ENCODE results near the gene LACTB. TPM values are rescaled to one million over a fixed set of nuclear protein-coding genes. Genes with fewer than 3 reads are reported as not detected.

The LACTB gene
- 8.6 TPM for polyA plus RNA-seq (2012; ENCODE audit: insufficient read length, low read depth)

- no peak for TF ChIP-seq SIN3A (IDR thresholded peaks at IDR 0.05; ENCODE audit: borderline replicate concordance, insufficient read depth, low read length)
- peak; percentile 55; the same call in 1 of the 2 replicates for TF ChIP-seq POLR2AphosphoS5 (IDR thresholded peaks at IDR 0.05; ENCODE audit: low read depth, low read length)
- TF ChIP-seq TAF1 (IDR thresholded peaks at IDR 0.05; ENCODE audit: borderline replicate concordance, insufficient read depth, low read length), result no peak; the same call in 1 of the 2 replicates
- peak; percentile 10 for TF ChIP-seq FOXP2 (optimal IDR thresholded peaks at IDR 0.05; ENCODE audit: borderline replicate concordance, extremely low read depth, extremely low read length, insufficient read depth)
- TF ChIP-seq REST (IDR thresholded peaks at IDR 0.05; ENCODE audit: insufficient read depth in 1 of 2, low read depth in 2 of 2, low read length in 2 of 2), result no peak
Measured at GRCh38 chr15:63121382-63122001, at the start of gene LACTB. TSS of gene LACTB (plus strand) at chr15:63121861. CDS start at chr15:63121872, 11 bp downstream.

- TF ChIP-seq FOXP2 (optimal IDR thresholded peaks at IDR 0.05; ENCODE audit: borderline replicate concordance, extremely low read depth, extremely low read length, insufficient read depth) (no peak), REST (IDR thresholded peaks at IDR 0.05; ENCODE audit: insufficient read depth in 1 of 2, low read depth in 2 of 2, low read length in 2 of 2) (no peak), POLR2AphosphoS5 (IDR thresholded peaks at IDR 0.05; ENCODE audit: low read depth, low read length) (no peak), SIN3A (IDR thresholded peaks at IDR 0.05; ENCODE audit: borderline replicate concordance, insufficient read depth, low read length) (no peak), TAF1 (IDR thresholded peaks at IDR 0.05; ENCODE audit: borderline replicate concordance, insufficient read depth, low read length) (no peak)
Measured at GRCh38 chr15:63072023-63072650, 49.5 kb upstream of the LACTB start.

- no peak for TF ChIP-seq REST (IDR thresholded peaks at IDR 0.05; ENCODE audit: insufficient read depth in 1 of 2, low read depth in 2 of 2, low read length in 2 of 2)
- no peak for TF ChIP-seq FOXP2 (optimal IDR thresholded peaks at IDR 0.05; ENCODE audit: borderline replicate concordance, extremely low read depth, extremely low read length, insufficient read depth)
- TF ChIP-seq SIN3A (IDR thresholded peaks at IDR 0.05; ENCODE audit: borderline replicate concordance, insufficient read depth, low read length), result no peak
- TF ChIP-seq POLR2AphosphoS5 (IDR thresholded peaks at IDR 0.05; ENCODE audit: low read depth, low read length), result no peak
- TF ChIP-seq TAF1 (IDR thresholded peaks at IDR 0.05; ENCODE audit: borderline replicate concordance, insufficient read depth, low read length), result no peak
Measured at GRCh38 chr15:63072809-63073277, 48.8 kb upstream of the LACTB start.

GRCh38 chr15:63073497-63074172 is 48.0 kb upstream of the LACTB start:
- TF ChIP-seq TAF1 (IDR thresholded peaks at IDR 0.05; ENCODE audit: borderline replicate concordance, insufficient read depth, low read length), result no peak
- no peak for TF ChIP-seq FOXP2 (optimal IDR thresholded peaks at IDR 0.05; ENCODE audit: borderline replicate concordance, extremely low read depth, extremely low read length, insufficient read depth)
- no peak for TF ChIP-seq SIN3A (IDR thresholded peaks at IDR 0.05; ENCODE audit: borderline replicate concordance, insufficient read depth, low read length)
- TF ChIP-seq POLR2AphosphoS5 (IDR thresholded peaks at IDR 0.05; ENCODE audit: low read depth, low read length), result no peak
- no peak for TF ChIP-seq REST (IDR thresholded peaks at IDR 0.05; ENCODE audit: insufficient read depth in 1 of 2, low read depth in 2 of 2, low read length in 2 of 2)
